GM12891 (cell line): Measurements from ENCODE around the gene SUPT20HL1.

ENCODE experiments used
- POLR2A ChIP-seq: IDR thresholded peaks from 2 replicates; pipeline ENCODE4 v1.6.1; 2011; ENCODE audit warnings: low read depth, low read length, control low read depth
- POLR2AphosphoS5 ChIP-seq: IDR thresholded peaks from 2 replicates; pipeline ENCODE4 v1.6.1; 2011; ENCODE audit warnings: low read depth, low read length, control low read depth
- SPI1 ChIP-seq: IDR thresholded peaks from 2 replicates; pipeline ENCODE4 v1.6.1; 2011; ENCODE audit warnings: low read depth, low read length, control low read depth
- TAF1 ChIP-seq: IDR thresholded peaks from 2 replicates; pipeline ENCODE4 v1.6.1; 2011; ENCODE audit warnings: low read depth, low read length, control low read depth

DNA sequence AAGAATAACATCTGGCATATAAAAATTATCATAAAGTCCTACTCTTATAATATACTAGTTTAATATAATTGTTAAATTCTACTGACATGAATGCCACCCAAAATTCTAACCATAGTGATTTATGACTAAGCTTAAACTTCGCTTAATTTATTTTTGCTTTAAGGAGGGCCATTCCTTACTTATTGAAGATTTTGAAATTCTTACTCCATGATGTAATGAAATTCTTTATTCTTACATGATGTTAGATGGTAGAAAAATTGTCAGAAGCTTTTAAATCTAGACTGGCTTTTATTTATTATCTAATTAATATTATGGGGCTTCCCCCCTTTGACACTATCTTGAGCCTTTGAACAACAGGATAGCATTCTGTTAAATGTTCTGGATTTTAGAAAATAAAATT, 27.1 kb upstream of the SUPT20HL1 start:
- TF ChIP-seq POLR2A: no peak
- TF ChIP-seq POLR2AphosphoS5: no peak
- TF ChIP-seq SPI1: no peak
- no peak for TF ChIP-seq TAF1
